HEK293 (cell line): ENCODE measurements around the gene IGSF23.

Experiments
- CTCF ChIP-seq: fragments of 450-650 bp; formaldehyde crosslinking; IDR thresholded peaks from 2 replicates; pipeline ENCODE4 v1.5.1; 2016; ENCODE audit warnings: missing biosample characterization, missing genetic modification characterization
- MZF1 ChIP-seq: fragments of 450-650 bp; formaldehyde crosslinking; IDR thresholded peaks from 2 replicates; pipeline ENCODE4 v1.5.1; 2017; ENCODE audit warnings: missing biosample characterization, missing genetic modification characterization, borderline replicate concordance
- PRDM1 ChIP-seq: fragments of 450-650 bp; formaldehyde crosslinking; IDR thresholded peaks from 2 replicates; pipeline ENCODE4; 2016; ENCODE audit warnings: missing biosample characterization, missing genetic modification characterization
- REST ChIP-seq: fragments of 450-650 bp; formaldehyde crosslinking; IDR thresholded peaks from 2 replicates; pipeline ENCODE4 v1.5.1; 2016; ENCODE audit warnings: missing biosample characterization, missing genetic modification characterization
- TCF7L2 ChIP-seq: IDR thresholded peaks from 2 replicates; pipeline ENCODE4 v1.6.1; 2011; ENCODE audit warnings: low read depth, mild to moderate bottlenecking, inconsistent platforms, low read length, moderate library complexity, borderline replicate concordance
- ZNF133 ChIP-seq: fragments of 450-650 bp; formaldehyde crosslinking; IDR thresholded peaks from 2 replicates; pipeline ENCODE4 v1.5.1; 2016; ENCODE audit warnings: missing biosample characterization, missing genetic modification characterization
- ZNF138 ChIP-seq: fragments of 450-650 bp; formaldehyde crosslinking; IDR thresholded peaks from 2 replicates; pipeline ENCODE4 v1.5.1; 2016; ENCODE audit warnings: missing biosample characterization, missing genetic modification characterization, borderline replicate concordance
- ZNF350 ChIP-seq: fragments of 450-650 bp; formaldehyde crosslinking; IDR thresholded peaks from 2 replicates; pipeline ENCODE4 v1.5.0; 2017; ENCODE audit warnings: missing biosample characterization, mild to moderate bottlenecking, missing genetic modification characterization
- ZNF660 ChIP-seq: fragments of 450-650 bp; IDR thresholded peaks from 2 replicates; pipeline ENCODE4 v1.5.1; 2018; ENCODE audit warnings: missing biosample characterization, mild to moderate bottlenecking, missing genetic modification characterization
- ZNF830 ChIP-seq: fragments of 450-650 bp; IDR thresholded peaks from 2 replicates; pipeline ENCODE4 v1.5.0; 2018; ENCODE audit warnings: missing biosample characterization, missing genetic modification characterization, low read depth, mild to moderate bottlenecking, moderate library complexity

GRCh38 chr19:44570984-44571684, 42.2 kb upstream of the IGSF23 start:
- TF ChIP-seq ZNF350 (tag by site-specific recombination) (no peak), CTCF (tag by site-specific recombination) (no peak), REST (tag by site-specific recombination) (no peak), TCF7L2 (no peak), ZNF660 (tag by site-specific recombination) (no peak), PRDM1 (tag by site-specific recombination) (no peak), MZF1 (no peak), ZNF138 (tag by site-specific recombination) (no peak), ZNF133 (no peak), ZNF830 (tag by site-specific recombination) (no peak)
